OCI-LY3 (cell line): ENCODE results near the gene TMEM140.

Experiments
- H2AFZ ChIP-seq: fragments of 200-600, 300-600 bp; shearing (Covaris generic); 2 replicates; pipeline ENCODE4 v1.6.0; 2014; ENCODE audit warnings: antibody characterized with exemption, low read depth, low read length
- H3K27ac ChIP-seq: fragments of 200-600, 300-600 bp; sonication (generic); 2 replicates; pipeline ENCODE4 v1.5.1; 2014; ENCODE audit warnings: mild to moderate bottlenecking, low read length, moderate library complexity, mixed read lengths
- H3K27me3 ChIP-seq: fragments of 200-600, 300-600 bp; sonication (generic); 2 replicates; pipeline ENCODE4 v1.6.1; 2014; ENCODE audit warnings: low read depth, low read length, mixed read lengths
- H3K36me3 ChIP-seq: fragments of 200-600, 300-600 bp; sonication (generic); replicated peaks from 2 replicates; pipeline ENCODE3; 2014; ENCODE audit warnings: low read depth, low read length, mixed read lengths
- H3K4me1 ChIP-seq: fragments of 300-600, 200-600 bp; sonication (generic); 2 replicates; pipeline ENCODE4 v1.6.1; 2014; ENCODE audit warnings: low read length, mixed read lengths
- H3K4me2 ChIP-seq: fragments of 200-600, 300-600 bp; sonication (generic); 2 replicates; pipeline ENCODE4 v1.6.1; 2014; ENCODE audit warnings: low read length, mixed read lengths
- H3K4me3 ChIP-seq: fragments of 300-600, 200-600 bp; sonication (generic); 2 replicates; pipeline ENCODE4 v1.5.1; 2014; ENCODE audit warnings: antibody characterized with exemption, mild to moderate bottlenecking, low read length, moderate library complexity
- H3K79me2 ChIP-seq: fragments of 300-600, 200-600 bp; shearing (Covaris generic); 2 replicates; pipeline ENCODE4 v1.6.1; 2014; ENCODE audit warnings: mild to moderate bottlenecking, low read length, mixed read lengths
- H3K9ac ChIP-seq: fragments of 300-600, 200-600 bp; shearing (Covaris generic); 2 replicates; pipeline ENCODE4 v1.6.0; 2014; ENCODE audit warnings: mild to moderate bottlenecking, low read length, moderate library complexity
- H3K9me3 ChIP-seq: fragments of 200-600, 300-600 bp; shearing (Covaris generic); 2 replicates; pipeline ENCODE4 v1.6.1; 2014; ENCODE audit warnings: low read length, mixed read lengths; ENCODE audit not compliant: insufficient read depth
- H4K20me1 ChIP-seq: fragments of 200-600, 300-600 bp; sonication (generic); 2 replicates; pipeline ENCODE4 v1.6.1; 2016; ENCODE audit warnings: low read length, mixed read lengths; ENCODE audit not compliant: insufficient read depth
- CTCF ChIP-seq: fragments of 200-600, 300-600 bp; sonication (generic); IDR thresholded peaks from 2 replicates; pipeline ENCODE4 v1.5.1; 2014; ENCODE audit warnings: antibody characterized with exemption, low read length, low read depth
- EZH2phosphoT487 ChIP-seq: fragments of 200-600 bp; shearing (Covaris generic); IDR thresholded peaks from 2 replicates; pipeline ENCODE4 v1.6.1; 2018; ENCODE audit warnings: antibody characterized with exemption, mixed run types, low read depth

The TMEM140 gene

GRCh38 chr7:135109562-135109961 is 38.3 kb upstream of the TMEM140 start:
- no peaks in the 10 kb centered on the region for H4K20me1 ChIP-seq
- H3K4me1 ChIP-seq = no peaks in the 10 kb centered on the region
- no peak for TF ChIP-seq EZH2phosphoT487
- no peak for TF ChIP-seq CTCF
- no peak overlapping the region for H3K9ac ChIP-seq
- H3K4me3 ChIP-seq = no peak overlapping the region
- no peaks in the 10 kb centered on the region for H3K36me3 ChIP-seq
- no peaks in the 10 kb centered on the region for H3K79me2 ChIP-seq
- H3K4me2 ChIP-seq = no peak overlapping the region
- peaks cover 22% of the 10 kb centered on the region for H3K27me3 ChIP-seq
- H3K9me3 ChIP-seq = no peaks in the 10 kb centered on the region
- no peak overlapping the region for H2AFZ ChIP-seq
- no peak overlapping the region for H3K27ac ChIP-seq

GRCh38 chr7:135109976-135110375 is 37.9 kb upstream of the TMEM140 start:
- H3K79me2 ChIP-seq = no peaks in the 10 kb centered on the region
- H3K27me3 ChIP-seq = peaks cover 24% of the 10 kb centered on the region
- no peak overlapping the region for H3K4me2 ChIP-seq
- no peaks in the 10 kb centered on the region for H3K36me3 ChIP-seq
- H3K4me1 ChIP-seq = no peaks in the 10 kb centered on the region
- no peak overlapping the region for H3K9ac ChIP-seq
- H2AFZ ChIP-seq = no peak overlapping the region
- no peaks in the 10 kb centered on the region for H3K9me3 ChIP-seq
- H3K27ac ChIP-seq = no peak overlapping the region
- H4K20me1 ChIP-seq = no peaks in the 10 kb centered on the region
- TF ChIP-seq EZH2phosphoT487 (no peak), CTCF (no peak)
- H3K4me3 ChIP-seq = no peak overlapping the region

DNA sequence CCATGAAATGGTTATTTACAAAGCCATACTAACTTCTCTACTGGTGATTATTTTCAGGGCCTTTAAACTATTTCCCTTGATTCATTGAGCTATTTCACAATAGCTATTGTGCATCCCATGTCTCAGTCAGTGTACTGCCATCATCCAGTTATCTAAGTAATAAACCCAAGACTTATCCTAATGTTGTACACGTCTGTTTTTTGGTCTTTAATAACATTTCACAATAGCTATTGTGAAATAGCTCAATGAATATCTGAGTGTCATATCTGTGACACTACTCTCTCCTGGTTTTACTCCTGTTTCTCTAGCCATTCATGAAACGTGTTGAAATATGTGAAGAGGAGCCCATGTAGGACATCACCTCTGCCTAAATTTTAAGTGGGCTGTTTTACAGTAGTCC is 36.5 kb upstream of the TMEM140 start:
- Histone ChIP-seq H3K4me1 (no peaks in the 10 kb centered on the region), H2AFZ (no peak overlapping the region), H3K27me3 (peaks cover 18% of the 10 kb centered on the region), H3K9ac (no peak overlapping the region), H3K27ac (no peak overlapping the region), H3K4me3 (no peak overlapping the region), H3K9me3 (no peaks in the 10 kb centered on the region), H4K20me1 (no peaks in the 10 kb centered on the region), H3K36me3 (no peaks in the 10 kb centered on the region), H3K79me2 (no peaks in the 10 kb centered on the region), H3K4me2 (no peak overlapping the region)
- TF ChIP-seq CTCF (no peak), EZH2phosphoT487 (no peak)

DNA sequence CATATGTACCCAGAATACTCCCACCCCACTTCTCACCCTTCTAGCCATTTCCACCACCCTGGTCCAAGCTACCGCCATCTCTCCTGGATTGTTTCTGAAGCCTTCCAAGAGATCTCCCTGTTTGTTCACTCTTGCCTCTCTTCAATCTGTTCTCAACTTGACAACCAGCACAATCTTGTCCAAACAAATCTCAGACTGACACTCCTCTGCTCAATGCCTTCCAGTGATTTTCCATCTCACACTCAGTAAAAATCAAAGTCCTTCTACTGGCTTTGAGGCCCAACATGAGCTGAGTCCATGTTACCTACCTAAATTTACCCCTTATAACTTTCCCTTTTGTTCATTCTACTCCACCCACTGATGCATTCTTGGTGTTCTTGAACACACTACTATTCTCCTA is 33.2 kb upstream of the TMEM140 start:
- H3K4me3 ChIP-seq = no peak overlapping the region
- no peak overlapping the region for H3K27ac ChIP-seq
- H3K27me3 ChIP-seq = peaks cover 12% of the 10 kb centered on the region; the same call in 1 of the 2 replicates
- H3K36me3 ChIP-seq = no peaks in the 10 kb centered on the region
- no peak overlapping the region for H2AFZ ChIP-seq
- no peak for TF ChIP-seq CTCF
- H3K9ac ChIP-seq = no peak overlapping the region
- no peak overlapping the region for H3K4me2 ChIP-seq
- no peaks in the 10 kb centered on the region for H3K9me3 ChIP-seq
- no peaks in the 10 kb centered on the region for H3K79me2 ChIP-seq
- no peaks in the 10 kb centered on the region for H4K20me1 ChIP-seq
- H3K4me1 ChIP-seq = no peaks in the 10 kb centered on the region
